ENCODE data around the gene CNTRL.

DNA sequence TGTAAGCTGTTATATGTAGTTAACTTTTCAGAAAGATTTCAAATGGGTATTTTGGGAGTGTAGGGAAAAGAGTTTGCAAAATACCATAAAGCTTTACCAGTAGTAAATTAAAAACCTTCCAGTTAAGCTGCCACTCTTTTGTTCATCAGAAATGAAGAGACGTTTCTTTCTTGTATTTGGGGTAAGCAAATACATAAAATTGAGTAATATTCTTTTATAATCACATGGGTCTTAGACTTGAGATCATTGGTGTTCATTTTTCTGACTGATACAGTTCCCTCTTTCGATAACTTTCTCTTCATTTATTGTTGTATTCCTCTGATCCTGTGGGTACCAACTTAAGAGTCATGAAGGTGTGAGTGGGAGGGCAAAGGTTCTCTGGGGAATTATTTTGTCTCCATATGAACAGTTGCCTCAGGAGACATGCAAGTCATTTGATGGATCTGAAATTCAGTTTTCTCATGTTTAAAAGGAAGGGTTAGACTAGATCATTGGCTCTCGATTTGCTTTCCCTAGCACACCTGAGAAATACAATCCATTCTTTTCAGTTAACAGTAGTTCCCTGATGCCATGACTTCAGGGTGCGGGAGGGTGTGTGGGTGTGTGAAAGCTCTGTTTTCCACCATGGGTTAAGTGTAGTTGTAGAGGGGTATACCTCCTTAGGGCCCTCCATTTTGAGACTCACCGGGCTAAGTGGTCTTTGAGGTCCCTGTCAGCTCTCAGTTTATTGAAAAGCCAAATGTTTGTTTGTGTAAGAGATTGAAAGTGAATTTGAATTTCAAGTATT, 47.7 kb downstream of the CNTRL start:
- TF ChIP-seq EZH2 (IDR thresholded peaks at IDR 0.05) (no peak), POLR2AphosphoS5 (IDR thresholded peaks at IDR 0.05; ENCODE audit: borderline replicate concordance, low read depth, low read length) (no peak), FOXP2 (optimal IDR thresholded peaks at IDR 0.05; ENCODE audit: control extremely low read depth, extremely low read length, insufficient read depth) (no peak)
